Endometrial microvascular endothelial cells (primary cell): Measurements from ENCODE around the gene TMCC3. TPM values are rescaled to one million over a fixed set of nuclear protein-coding genes. Genes with fewer than 3 reads are reported as not detected.

Experiments used
- total RNA-seq: library from RNA; depleted of rRNA; stranded (reverse); fragments of >200 nt; gene quantifications from one replicate; pipeline ENCODE4 v1.2.3, GENCODE V29; 2015; ENCODE audit errors: inconsistent ontology term

TMCC3 gene
- total RNA-seq, 1 donor from 2014 or later, result 30.0 TPM

Other genes with a start within 250 kb of the TMCC3 start
- 20.8 TPM for gene CEP83, start 190.7 kb downstream of the TMCC3 start, total RNA-seq